SK-N-SH (cell line): ENCODE results near the gene DRGX.

ENCODE experiments used
- EP300 ChIP-seq, 2 experiments: IDR thresholded peaks; 2 replicates each; pipeline versions ENCODE4 v1.4.0 to v1.6.1; 2012; ENCODE audit warnings: borderline replicate concordance in 1 of 2, low read depth in 1 of 2, low read length in 1 of 2
- JUND ChIP-seq: IDR thresholded peaks from 2 replicates; pipeline ENCODE4 v1.4.0; 2012
- MXI1 ChIP-seq: IDR thresholded peaks from 2 replicates; pipeline ENCODE4 v1.6.1; 2012; ENCODE audit warnings: mild to moderate bottlenecking, low read depth, low read length, improper control_type of control experiment
- POLR2AphosphoS5 ChIP-seq: IDR thresholded peaks from 2 replicates; pipeline ENCODE4 v1.6.1; 2012; ENCODE audit warnings: low read depth, low read length
- RAD21 ChIP-seq: IDR thresholded peaks from 2 replicates; pipeline ENCODE4 v1.6.1; 2012; ENCODE audit warnings: mild to moderate bottlenecking, low read length
- SIN3A ChIP-seq: IDR thresholded peaks from 2 replicates; pipeline ENCODE4 v1.6.1; 2012; ENCODE audit warnings: low read depth, mild to moderate bottlenecking, low read length, moderate library complexity, borderline replicate concordance
- TAF1 ChIP-seq: IDR thresholded peaks from 2 replicates; pipeline ENCODE4 v1.6.1; 2012; ENCODE audit warnings: low read depth, mild to moderate bottlenecking, low read length, moderate library complexity, borderline replicate concordance
- YY1 ChIP-seq: IDR thresholded peaks from 2 replicates; pipeline ENCODE4 v1.4.0; 2012; ENCODE audit warnings: low read depth, mild to moderate bottlenecking
- TF ChIP-seq, protein P1 (sequence below): fragments of 150-350 bp; IDR thresholded peaks from 2 replicates; pipeline ENCODE4 v1.6.1; 2017; ENCODE audit warnings: antibody characterized with exemption, low read length, low read depth, borderline replicate concordance
- TF ChIP-seq, protein P2 (sequence below): fragments of 200-600 bp; sonication (generic); IDR thresholded peaks from 2 replicates; pipeline ENCODE4 v1.6.1; 2017; ENCODE audit warnings: antibody characterized with exemption, mild to moderate bottlenecking, moderate library complexity
- TF ChIP-seq, protein P3 (sequence below): IDR thresholded peaks from 2 replicates; pipeline ENCODE4 v1.4.0; 2012; ENCODE audit warnings: low read depth, borderline replicate concordance
- TF ChIP-seq, protein P4 (sequence below): IDR thresholded peaks from 2 replicates; pipeline ENCODE4 v1.6.1; 2012; ENCODE audit warnings: mild to moderate bottlenecking, low read depth, low read length, moderate library complexity

DNA sequence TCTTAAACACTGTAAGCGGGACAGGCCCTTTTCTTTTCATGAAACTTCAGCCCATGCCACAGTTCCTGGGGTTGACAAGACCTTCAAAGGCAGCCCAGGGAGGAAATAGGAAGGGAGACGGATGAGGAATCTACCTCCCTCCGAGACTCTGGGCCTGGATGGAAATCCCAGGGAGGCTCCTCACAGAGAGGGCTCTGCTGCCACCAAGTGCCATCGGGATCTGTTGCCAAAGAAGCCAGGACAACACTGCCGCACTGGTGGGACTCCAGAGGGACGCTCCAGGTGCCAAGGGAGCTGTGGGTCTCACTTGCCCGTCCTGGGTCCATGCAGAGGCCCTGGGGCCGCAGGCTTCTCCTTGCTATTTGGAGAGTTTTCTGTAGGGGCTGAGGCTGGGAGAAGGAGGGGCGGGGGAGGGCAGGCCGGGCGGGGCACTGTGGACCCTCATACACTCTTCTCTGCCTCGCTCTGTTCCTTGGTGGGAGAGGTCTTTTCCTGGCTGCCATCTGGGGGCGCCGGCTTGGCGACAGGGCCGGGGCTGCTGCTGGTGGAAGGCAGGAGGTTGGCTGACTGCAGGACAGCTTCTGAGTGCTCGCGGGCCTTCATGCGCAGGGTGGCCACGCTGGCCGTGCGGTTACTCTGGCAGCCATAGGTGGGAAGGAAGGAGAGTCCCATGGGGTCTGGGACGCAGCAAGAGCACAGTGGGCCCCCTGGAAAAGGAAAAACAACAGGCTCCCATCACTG, 30.0 kb downstream of the DRGX start:
- TF ChIP-seq EP300 (IDR thresholded peaks at IDR 0.05; ENCODE audit: borderline replicate concordance in 1 of 2, low read depth in 1 of 2, low read length in 1 of 2) = no peak
- TF ChIP-seq, protein P1, sequence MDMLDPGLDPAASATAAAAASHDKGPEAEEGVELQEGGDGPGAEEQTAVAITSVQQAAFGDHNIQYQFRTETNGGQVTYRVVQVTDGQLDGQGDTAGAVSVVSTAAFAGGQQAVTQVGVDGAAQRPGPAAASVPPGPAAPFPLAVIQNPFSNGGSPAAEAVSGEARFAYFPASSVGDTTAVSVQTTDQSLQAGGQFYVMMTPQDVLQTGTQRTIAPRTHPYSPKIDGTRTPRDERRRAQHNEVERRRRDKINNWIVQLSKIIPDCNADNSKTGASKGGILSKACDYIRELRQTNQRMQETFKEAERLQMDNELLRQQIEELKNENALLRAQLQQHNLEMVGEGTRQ = no peak
- TF ChIP-seq, protein P2, sequence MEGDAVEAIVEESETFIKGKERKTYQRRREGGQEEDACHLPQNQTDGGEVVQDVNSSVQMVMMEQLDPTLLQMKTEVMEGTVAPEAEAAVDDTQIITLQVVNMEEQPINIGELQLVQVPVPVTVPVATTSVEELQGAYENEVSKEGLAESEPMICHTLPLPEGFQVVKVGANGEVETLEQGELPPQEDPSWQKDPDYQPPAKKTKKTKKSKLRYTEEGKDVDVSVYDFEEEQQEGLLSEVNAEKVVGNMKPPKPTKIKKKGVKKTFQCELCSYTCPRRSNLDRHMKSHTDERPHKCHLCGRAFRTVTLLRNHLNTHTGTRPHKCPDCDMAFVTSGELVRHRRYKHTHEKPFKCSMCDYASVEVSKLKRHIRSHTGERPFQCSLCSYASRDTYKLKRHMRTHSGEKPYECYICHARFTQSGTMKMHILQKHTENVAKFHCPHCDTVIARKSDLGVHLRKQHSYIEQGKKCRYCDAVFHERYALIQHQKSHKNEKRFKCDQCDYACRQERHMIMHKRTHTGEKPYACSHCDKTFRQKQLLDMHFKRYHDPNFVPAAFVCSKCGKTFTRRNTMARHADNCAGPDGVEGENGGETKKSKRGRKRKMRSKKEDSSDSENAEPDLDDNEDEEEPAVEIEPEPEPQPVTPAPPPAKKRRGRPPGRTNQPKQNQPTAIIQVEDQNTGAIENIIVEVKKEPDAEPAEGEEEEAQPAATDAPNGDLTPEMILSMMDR = no peak
- no peak for TF ChIP-seq MXI1
- no peak for TF ChIP-seq YY1
- TF ChIP-seq, protein P3, sequence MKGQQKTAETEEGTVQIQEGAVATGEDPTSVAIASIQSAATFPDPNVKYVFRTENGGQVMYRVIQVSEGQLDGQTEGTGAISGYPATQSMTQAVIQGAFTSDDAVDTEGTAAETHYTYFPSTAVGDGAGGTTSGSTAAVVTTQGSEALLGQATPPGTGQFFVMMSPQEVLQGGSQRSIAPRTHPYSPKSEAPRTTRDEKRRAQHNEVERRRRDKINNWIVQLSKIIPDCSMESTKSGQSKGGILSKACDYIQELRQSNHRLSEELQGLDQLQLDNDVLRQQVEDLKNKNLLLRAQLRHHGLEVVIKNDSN = no peak
- TF ChIP-seq, protein P4, sequence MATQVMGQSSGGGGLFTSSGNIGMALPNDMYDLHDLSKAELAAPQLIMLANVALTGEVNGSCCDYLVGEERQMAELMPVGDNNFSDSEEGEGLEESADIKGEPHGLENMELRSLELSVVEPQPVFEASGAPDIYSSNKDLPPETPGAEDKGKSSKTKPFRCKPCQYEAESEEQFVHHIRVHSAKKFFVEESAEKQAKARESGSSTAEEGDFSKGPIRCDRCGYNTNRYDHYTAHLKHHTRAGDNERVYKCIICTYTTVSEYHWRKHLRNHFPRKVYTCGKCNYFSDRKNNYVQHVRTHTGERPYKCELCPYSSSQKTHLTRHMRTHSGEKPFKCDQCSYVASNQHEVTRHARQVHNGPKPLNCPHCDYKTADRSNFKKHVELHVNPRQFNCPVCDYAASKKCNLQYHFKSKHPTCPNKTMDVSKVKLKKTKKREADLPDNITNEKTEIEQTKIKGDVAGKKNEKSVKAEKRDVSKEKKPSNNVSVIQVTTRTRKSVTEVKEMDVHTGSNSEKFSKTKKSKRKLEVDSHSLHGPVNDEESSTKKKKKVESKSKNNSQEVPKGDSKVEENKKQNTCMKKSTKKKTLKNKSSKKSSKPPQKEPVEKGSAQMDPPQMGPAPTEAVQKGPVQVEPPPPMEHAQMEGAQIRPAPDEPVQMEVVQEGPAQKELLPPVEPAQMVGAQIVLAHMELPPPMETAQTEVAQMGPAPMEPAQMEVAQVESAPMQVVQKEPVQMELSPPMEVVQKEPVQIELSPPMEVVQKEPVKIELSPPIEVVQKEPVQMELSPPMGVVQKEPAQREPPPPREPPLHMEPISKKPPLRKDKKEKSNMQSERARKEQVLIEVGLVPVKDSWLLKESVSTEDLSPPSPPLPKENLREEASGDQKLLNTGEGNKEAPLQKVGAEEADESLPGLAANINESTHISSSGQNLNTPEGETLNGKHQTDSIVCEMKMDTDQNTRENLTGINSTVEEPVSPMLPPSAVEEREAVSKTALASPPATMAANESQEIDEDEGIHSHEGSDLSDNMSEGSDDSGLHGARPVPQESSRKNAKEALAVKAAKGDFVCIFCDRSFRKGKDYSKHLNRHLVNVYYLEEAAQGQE = no peak
- TF ChIP-seq POLR2AphosphoS5 = no peak
- peak; percentile 64 for TF ChIP-seq RAD21
- TF ChIP-seq SIN3A = no peak
- TF ChIP-seq TAF1 = no peak
- no peak for TF ChIP-seq JUND
